Left ventricle myocardium inferior (tissue), 1 donor: ENCODE results near the gene CDCA3. TPM values are rescaled to one million over a fixed set of nuclear protein-coding genes. Genes with fewer than 3 reads are reported as not detected.

Experiments
- DNase-seq: peaks from one replicate; pipeline ENCODE4 v3.0.0-alpha.2; 2020
- H3K27ac ChIP-seq: fragments of 200-600 bp; replicated peaks from 2 replicates; pipeline ENCODE4 v1.8.0; 2021
- H3K27me3 ChIP-seq: fragments of 200-600 bp; 2 replicates; pipeline ENCODE4 v1.8.0; 2021; ENCODE audit warnings: low read depth
- H3K36me3 ChIP-seq: fragments of 200-600 bp; 2 replicates; pipeline ENCODE4 v1.8.0; 2021
- H3K4me1 ChIP-seq: fragments of 200-600 bp; 2 replicates; pipeline ENCODE4 v1.8.0; 2021
- H3K4me3 ChIP-seq: fragments of 200-600 bp; 2 replicates; pipeline ENCODE4 v1.8.0; 2021; ENCODE audit warnings: mild to moderate bottlenecking, moderate library complexity
- H3K9me3 ChIP-seq: fragments of 200-600 bp; replicated peaks from 2 replicates; pipeline ENCODE4 v1.8.0; 2021
- CTCF ChIP-seq: fragments of 200-600 bp; IDR thresholded peaks from 2 replicates; pipeline ENCODE4 v1.8.0; 2021; ENCODE audit warnings: antibody characterized with exemption, mild to moderate bottlenecking, borderline replicate concordance
- intact Hi-C: fragments of 100-400 bp; cut with micrococcal nuclease; formaldehyde crosslinking; loops from one replicate; pipeline ENCODE4 v1.11.0; 2022
- total RNA-seq: library from RNA; stranded (reverse); fragmentation: NEBNext Ultra II Directional; extraction: Animal tissue kit (Norgen Biotek cat#: 25700); gene quantifications from one replicate; pipeline ENCODE4 v1.2.1, GENCODE V29; 2021
- donor health status: DM: no; HTN: yes; CAD: no; lungs with severe emphysema.

Gene CDCA3
- total RNA-seq, 1 donor from 2014 or later, result 0.55 TPM

GRCh38 chr12:6843118-6843902 is 7.8 kb downstream of the CDCA3 start:
- intact Hi-C loops, result no loop called here
- no peak overlapping the region for H3K4me3 ChIP-seq
- DNase-seq, result no peak
- no peak for TF ChIP-seq CTCF
- H3K9me3 ChIP-seq, result no peaks in the 10 kb centered on the region
- peaks cover 11% of the 10 kb centered on the region for H3K4me1 ChIP-seq
- H3K27ac ChIP-seq, result no peak overlapping the region
- H3K27me3 ChIP-seq, result no peaks in the 10 kb centered on the region
- peaks cover 57% of the 10 kb centered on the region for H3K36me3 ChIP-seq

GRCh38 chr12:6842075-6842474 is 9.0 kb downstream of the CDCA3 start:
- Histone ChIP-seq H3K9me3 (no peaks in the 10 kb centered on the region), H3K27ac (no peak overlapping the region), H3K4me3 (no peak overlapping the region), H3K27me3 (no peaks in the 10 kb centered on the region), H3K36me3 (peaks cover 64% of the 10 kb centered on the region), H3K4me1 (peaks cover 11% of the 10 kb centered on the region)
- DNase-seq, result no peak
- no peak for TF ChIP-seq CTCF
- intact Hi-C loops, result no loop called here

GRCh38 chr12:6840761-6841515 is 10.1 kb downstream of the CDCA3 start, which contains the start of gene GNB3:
TSS of gene GNB3 (plus strand) at chr12:6840925. CDS start at chr12:6841288, 363 bp downstream.
- intact Hi-C loops, result no loop called here
- H3K36me3 ChIP-seq, result peaks cover 62% of the 10 kb centered on the region
- no peaks in the 10 kb centered on the region for H3K9me3 ChIP-seq
- H3K4me3 ChIP-seq, result no peak within 1 kb of the TSS
- peaks cover 12% of the 10 kb centered on the region for H3K4me1 ChIP-seq
- H3K27me3 ChIP-seq, result no peaks in the 10 kb centered on the region
- peak within 1 kb of the TSS; percentile 64 for H3K27ac ChIP-seq
- peak; percentile 61 for DNase-seq
- TF ChIP-seq CTCF, result no peak

GRCh38 chr12:6840330-6840729 is 10.8 kb downstream of the CDCA3 start:
- H3K9me3 ChIP-seq, result no peaks in the 10 kb centered on the region
- peak overlapping the region; percentile 54 for H3K27ac ChIP-seq
- peaks cover 18% of the 10 kb centered on the region for H3K4me1 ChIP-seq
- no peak for TF ChIP-seq CTCF
- peaks cover 56% of the 10 kb centered on the region for H3K36me3 ChIP-seq
- H3K4me3 ChIP-seq, result no peak overlapping the region
- DNase-seq, result no peak
- intact Hi-C loops, result no loop called here
- no peaks in the 10 kb centered on the region for H3K27me3 ChIP-seq

GRCh38 chr12:6839482-6840201 is 11.4 kb downstream of the CDCA3 start:
- Histone ChIP-seq H3K9me3 (no peaks in the 10 kb centered on the region), H3K36me3 (peaks cover 49% of the 10 kb centered on the region), H3K27me3 (no peaks in the 10 kb centered on the region), H3K4me1 (peaks cover 25% of the 10 kb centered on the region), H3K4me3 (no peak overlapping the region), H3K27ac (peak overlapping the region; percentile 54)
- intact Hi-C loops, result no loop called here
- TF ChIP-seq CTCF, result no peak
- DNase-seq, result no peak
